Fibroblast of lung (primary cell): ENCODE data around the gene CPA4. TPM values are rescaled to one million over a fixed set of nuclear protein-coding genes. Genes with fewer than 3 reads are reported as not detected.

ENCODE experiments used
- DNase-seq, 2 donors: peaks; one replicate each; pipeline versions ENCODE4 v3.0.0 to v3.0.0-alpha.2; 2010; ENCODE audit warnings: low read depth in 2 of 2
- H2AFZ ChIP-seq: 2 replicates; pipeline ENCODE4 v1.5.1; 2012; ENCODE audit warnings: low read length, control low read depth, inconsistent platforms
- H3K27ac ChIP-seq: 2 replicates; pipeline ENCODE4 v1.5.1; 2011; ENCODE audit warnings: low read length, control low read depth; ENCODE audit not compliant: insufficient read depth
- H3K27me3 ChIP-seq: 2 replicates; pipeline ENCODE4 v1.5.1; 2011; ENCODE audit warnings: mild to moderate bottlenecking, low read length; ENCODE audit not compliant: control insufficient read depth, insufficient read depth
- H3K36me3 ChIP-seq: 2 replicates; pipeline ENCODE4 v1.5.1; 2011; ENCODE audit warnings: low read length; ENCODE audit not compliant: control insufficient read depth, insufficient read depth
- H3K4me1 ChIP-seq: 2 replicates; pipeline ENCODE4 v1.5.1; 2011; ENCODE audit warnings: low read length; ENCODE audit not compliant: control insufficient read depth, insufficient read depth; ENCODE audit errors: extremely low read depth
- H3K4me2 ChIP-seq: 2 replicates; pipeline ENCODE4 v1.5.1; 2011; ENCODE audit warnings: low read length, control low read depth; ENCODE audit not compliant: insufficient read depth; ENCODE audit errors: extremely low read depth
- H3K4me3 ChIP-seq, 4 experiments: fragments of 200-600 bp in 1 of 4; sonication (generic) in 1 of 4; replicated peaks in 1 of 4; 2 replicates each; pipeline ENCODE4 v1.5.1; 2011 to 2016; ENCODE audit warnings: low read length in 4 of 4, low read depth in 3 of 4, mild to moderate bottlenecking in 3 of 4, control low read depth in 2 of 4, inconsistent platforms in 1 of 4, mixed read lengths in 1 of 4; ENCODE audit not compliant: insufficient read depth in 1 of 4; ENCODE audit errors: control extremely low read depth in 1 of 4
- H3K79me2 ChIP-seq: 2 replicates; pipeline ENCODE4 v1.5.1; 2012; ENCODE audit warnings: mild to moderate bottlenecking, low read length, inconsistent platforms; ENCODE audit not compliant: control insufficient read depth, insufficient read depth
- H3K9ac ChIP-seq: 2 replicates; pipeline ENCODE4 v1.5.1; 2011; ENCODE audit warnings: mild to moderate bottlenecking, low read length, control low read depth; ENCODE audit not compliant: insufficient read depth
- H3K9me3 ChIP-seq: 2 replicates; pipeline ENCODE4 v1.5.1; 2012; ENCODE audit warnings: low read depth, low read length; ENCODE audit not compliant: control insufficient read depth, insufficient read depth
- H4K20me1 ChIP-seq: 2 replicates; pipeline ENCODE4 v1.5.1; 2011; ENCODE audit warnings: low read length; ENCODE audit not compliant: control insufficient read depth, insufficient read depth; ENCODE audit errors: extremely low read depth
- CTCF ChIP-seq, 2 donors: IDR thresholded peaks in 1 of 2; conservative IDR thresholded peaks in 1 of 2; 1 replicate in 1 of 2; 2 replicates in 1 of 2; pipeline ENCODE4 v1.5.1; 2011 to 2012; ENCODE audit warnings: low read length in 2 of 2, control low read depth in 1 of 2, inconsistent platforms in 1 of 2, low read depth in 1 of 2, mild to moderate bottlenecking in 1 of 2
- EZH2 ChIP-seq: IDR thresholded peaks from 2 replicates; pipeline ENCODE4 v1.5.1; 2012; ENCODE audit warnings: low read length, control low read depth, mild to moderate bottlenecking; ENCODE audit errors: missing control alignments
- polyA plus RNA-seq, 2 donors: library from polyadenylated mRNA; depleted of rRNA in 1 of 2; stranded (reverse) in 1 of 2; unstranded in 1 of 2; fragments of >200 nt; gene quantifications; 2 replicates each; pipeline ENCODE4 v1.2.1, GENCODE V29; 2011 to 2012; ENCODE audit warnings: missing spikeins in 1 of 2
- total RNA-seq: library from RNA; depleted of rRNA; stranded (reverse); fragments of >200 nt; gene quantifications from 2 replicates; pipeline ENCODE4 v1.2.1, GENCODE V29; 2014

The CPA4 gene
- total and polyA plus RNA-seq, 2 donors (not counting 1 experiment from before 2014, with no cell fraction given) = 6.4 to 48.3 TPM

- no peak for DNase-seq
- no peaks in the 10 kb centered on the region for H3K9me3 ChIP-seq
- no peaks in the 10 kb centered on the region for H3K79me2 ChIP-seq
- H2AFZ ChIP-seq = no peak overlapping the region
- H4K20me1 ChIP-seq = no peaks in the 10 kb centered on the region
- TF ChIP-seq CTCF (conservative IDR thresholded peaks at IDR 0.05 in 1 of 2, IDR thresholded peaks at IDR 0.05 in 1 of 2; ENCODE audit: low read depth in 1 of 2, low read length in 2 of 2) = no peak
- TF ChIP-seq EZH2 = no peak
- no peaks in the 10 kb centered on the region for H3K27me3 ChIP-seq
- peaks cover 7% of the 10 kb centered on the region for H3K4me1 ChIP-seq
- no peaks in the 10 kb centered on the region for H3K36me3 ChIP-seq
- H3K9ac ChIP-seq = no peak overlapping the region
- H3K27ac ChIP-seq = no peak overlapping the region
- H3K4me2 ChIP-seq = no peak overlapping the region
- no peak overlapping the region for H3K4me3 ChIP-seq
These were observed 3.5 kb upstream of the CPA4 start for GRCh38 chr7:130289478-130289877.

DNA sequence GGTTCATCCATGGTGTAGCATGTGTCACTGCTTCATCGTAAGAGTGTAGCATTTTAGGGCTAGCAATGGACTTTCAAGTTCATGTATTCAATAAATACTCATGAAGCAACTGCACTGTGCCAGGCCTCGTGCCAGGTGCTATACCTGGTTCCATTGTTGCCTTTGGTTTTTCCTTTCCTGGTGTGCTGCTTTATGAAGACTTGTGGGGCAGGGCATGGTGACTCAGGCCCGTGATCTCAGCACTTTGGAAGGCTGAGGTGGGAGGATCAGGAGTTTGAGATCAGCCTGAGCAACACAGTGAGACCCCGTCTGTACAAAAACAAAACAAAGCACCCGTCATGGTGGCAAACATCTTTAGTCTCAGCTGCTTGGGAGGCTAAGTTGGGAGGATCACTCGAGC, 2.2 kb upstream of the CPA4 start:
- peak; percentile 33 to 91 for DNase-seq
- Histone ChIP-seq H3K27me3 (no peaks in the 10 kb centered on the region), H3K9ac (no peak overlapping the region), H3K9me3 (no peaks in the 10 kb centered on the region), H3K4me1 (peaks cover 7% of the 10 kb centered on the region), H3K79me2 (no peaks in the 10 kb centered on the region), H3K36me3 (no peaks in the 10 kb centered on the region), H2AFZ (no peak overlapping the region), H3K4me3 (no peak overlapping the region), H3K4me2 (no peak overlapping the region), H4K20me1 (no peaks in the 10 kb centered on the region), H3K27ac (no peak overlapping the region)
- TF ChIP-seq CTCF (conservative IDR thresholded peaks at IDR 0.05 in 1 of 2, IDR thresholded peaks at IDR 0.05 in 1 of 2; ENCODE audit: low read depth in 1 of 2, low read length in 2 of 2) = no peak

GRCh38 chr7:130293521-130293920, 560 bp downstream of the CPA4 start:
- peaks cover 7% of the 10 kb centered on the region for H3K4me1 ChIP-seq
- H2AFZ ChIP-seq = no peak overlapping the region
- H3K27ac ChIP-seq = peak overlapping the region; percentile 10
- no peak for DNase-seq
- no peaks in the 10 kb centered on the region for H4K20me1 ChIP-seq
- H3K4me2 ChIP-seq = no peak overlapping the region
- H3K36me3 ChIP-seq = no peaks in the 10 kb centered on the region
- TF ChIP-seq CTCF (conservative IDR thresholded peaks at IDR 0.05 in 1 of 2, IDR thresholded peaks at IDR 0.05 in 1 of 2; ENCODE audit: low read depth in 1 of 2, low read length in 2 of 2) (no peak), EZH2 (no peak)
- H3K9ac ChIP-seq = no peak overlapping the region
- no peaks in the 10 kb centered on the region for H3K79me2 ChIP-seq
- H3K4me3 ChIP-seq = no peak overlapping the region
- no peaks in the 10 kb centered on the region for H3K27me3 ChIP-seq
- no peaks in the 10 kb centered on the region for H3K9me3 ChIP-seq
